ENCODE data around the gene C1QTNF9.

- no peak for TF ChIP-seq EZH2 (IDR thresholded peaks at IDR 0.05; ENCODE audit: borderline replicate concordance)
- TF ChIP-seq CTCF (IDR thresholded peaks at IDR 0.05; ENCODE audit: poor library complexity) = no peak
Observed at GRCh38 chr13:24362435-24362952, 53.1 kb downstream of the C1QTNF9 start.
